Cardiac fibroblast (primary cell): ENCODE data around the gene CDC14A.

Experiments
- DNase-seq, 2 donors: peaks; one replicate each; pipeline versions ENCODE4 v3.0.0 to v3.0.0-alpha.2; 2010; ENCODE audit warnings: low read depth in 2 of 2
- H3K4me3 ChIP-seq, 2 donors: replicated peaks in 1 of 2; 1 replicate in 1 of 2; 2 replicates in 1 of 2; pipeline ENCODE4 v1.5.1; 2011; ENCODE audit warnings: low read depth in 2 of 2, low read length in 2 of 2, mild to moderate bottlenecking in 2 of 2, moderate library complexity in 1 of 2
- TF ChIP-seq, protein P1 (sequence below): IDR thresholded peaks from one replicate; pipeline ENCODE4 v1.5.1; 2011; ENCODE audit warnings: low read depth, mild to moderate bottlenecking, low read length, inconsistent platforms

The CDC14A gene

DNA sequence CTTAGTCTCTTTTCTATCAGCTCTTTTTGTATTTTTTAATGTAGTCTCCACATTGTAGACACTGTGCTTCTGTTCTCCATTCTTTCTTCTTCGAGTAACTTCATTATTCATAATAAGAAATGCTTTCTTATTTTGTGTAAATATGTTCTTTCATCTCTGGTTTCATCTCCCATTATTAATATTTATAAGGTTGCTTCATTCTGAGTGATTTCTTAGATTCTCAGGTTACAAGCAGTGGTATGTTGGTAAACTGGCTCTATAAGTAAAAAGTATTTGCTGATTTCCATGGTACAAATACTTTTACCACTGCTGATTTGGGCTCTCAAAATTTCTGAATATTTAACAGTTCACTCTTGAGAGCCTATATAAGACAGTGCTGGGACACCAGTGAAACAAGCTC is 81.3 kb downstream of the CDC14A start:
- no peak overlapping the region for H3K4me3 ChIP-seq
- TF ChIP-seq, protein P1, sequence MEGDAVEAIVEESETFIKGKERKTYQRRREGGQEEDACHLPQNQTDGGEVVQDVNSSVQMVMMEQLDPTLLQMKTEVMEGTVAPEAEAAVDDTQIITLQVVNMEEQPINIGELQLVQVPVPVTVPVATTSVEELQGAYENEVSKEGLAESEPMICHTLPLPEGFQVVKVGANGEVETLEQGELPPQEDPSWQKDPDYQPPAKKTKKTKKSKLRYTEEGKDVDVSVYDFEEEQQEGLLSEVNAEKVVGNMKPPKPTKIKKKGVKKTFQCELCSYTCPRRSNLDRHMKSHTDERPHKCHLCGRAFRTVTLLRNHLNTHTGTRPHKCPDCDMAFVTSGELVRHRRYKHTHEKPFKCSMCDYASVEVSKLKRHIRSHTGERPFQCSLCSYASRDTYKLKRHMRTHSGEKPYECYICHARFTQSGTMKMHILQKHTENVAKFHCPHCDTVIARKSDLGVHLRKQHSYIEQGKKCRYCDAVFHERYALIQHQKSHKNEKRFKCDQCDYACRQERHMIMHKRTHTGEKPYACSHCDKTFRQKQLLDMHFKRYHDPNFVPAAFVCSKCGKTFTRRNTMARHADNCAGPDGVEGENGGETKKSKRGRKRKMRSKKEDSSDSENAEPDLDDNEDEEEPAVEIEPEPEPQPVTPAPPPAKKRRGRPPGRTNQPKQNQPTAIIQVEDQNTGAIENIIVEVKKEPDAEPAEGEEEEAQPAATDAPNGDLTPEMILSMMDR = no peak
- no peak for DNase-seq

DNA sequence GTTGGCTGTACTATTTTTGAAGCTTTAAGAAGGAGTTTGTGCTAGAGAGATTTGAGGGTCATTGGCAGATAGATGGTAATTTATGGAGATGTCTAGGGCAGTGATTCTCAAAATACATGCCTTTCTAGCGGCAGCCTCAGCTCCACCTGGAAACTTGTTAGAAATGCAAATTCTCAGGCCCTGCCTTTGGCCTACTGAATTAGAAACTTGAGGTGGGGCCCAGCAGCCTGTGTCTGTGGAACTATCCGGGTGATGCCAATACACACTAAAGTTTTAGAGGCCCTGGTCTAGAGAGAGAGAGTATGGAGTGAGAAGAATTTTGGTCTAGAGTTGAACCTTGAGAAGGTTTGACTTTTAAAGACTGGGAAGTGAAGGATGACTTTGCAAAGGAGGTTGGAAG is 82.5 kb downstream of the CDC14A start:
- TF ChIP-seq, protein P1 = no peak
- no peak overlapping the region for H3K4me3 ChIP-seq
- DNase-seq = no peak

DNA sequence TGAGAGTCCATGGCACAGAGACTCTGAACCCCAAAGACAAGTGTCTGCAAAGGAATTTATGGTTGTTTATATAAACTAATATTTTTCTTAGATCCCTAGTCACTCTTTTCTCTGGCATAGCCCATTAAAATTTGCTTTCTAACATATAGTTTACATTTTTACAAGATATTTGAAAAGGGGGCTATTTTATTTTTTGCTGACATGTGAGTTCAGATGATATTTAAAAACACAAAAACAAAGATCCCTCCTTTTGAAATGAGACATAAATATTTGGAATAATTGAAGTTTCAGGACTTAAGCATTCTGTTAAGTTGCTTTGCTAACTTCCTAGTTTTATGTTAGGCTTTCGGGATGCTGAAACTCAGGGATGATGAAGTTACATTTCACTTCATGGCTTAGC is 86.1 kb downstream of the CDC14A start:
- TF ChIP-seq, protein P1 = no peak
- DNase-seq = no peak
- H3K4me3 ChIP-seq = no peak overlapping the region

DNA sequence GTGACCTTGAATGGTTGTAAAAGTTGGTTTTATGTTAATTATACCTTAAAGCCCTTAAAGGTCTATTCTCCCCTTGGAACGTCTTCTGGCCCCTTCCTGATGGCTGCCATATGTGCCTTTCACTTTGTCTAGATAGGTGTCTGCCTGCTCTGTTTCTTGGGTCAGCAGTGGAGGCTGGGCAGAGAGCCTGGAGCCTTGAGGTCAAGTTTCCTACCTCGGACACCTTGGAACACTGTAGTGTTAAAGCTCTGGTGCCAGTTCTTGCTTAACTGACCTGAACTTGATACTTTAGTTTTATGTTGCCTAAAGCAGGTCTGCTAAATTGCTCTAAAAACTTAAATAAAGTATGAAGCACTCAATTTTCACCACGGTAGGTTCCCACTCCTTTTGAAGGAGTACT is 86.5 kb downstream of the CDC14A start:
- H3K4me3 ChIP-seq = no peak overlapping the region
- DNase-seq = no peak
- TF ChIP-seq, protein P1 = no peak

DNA sequence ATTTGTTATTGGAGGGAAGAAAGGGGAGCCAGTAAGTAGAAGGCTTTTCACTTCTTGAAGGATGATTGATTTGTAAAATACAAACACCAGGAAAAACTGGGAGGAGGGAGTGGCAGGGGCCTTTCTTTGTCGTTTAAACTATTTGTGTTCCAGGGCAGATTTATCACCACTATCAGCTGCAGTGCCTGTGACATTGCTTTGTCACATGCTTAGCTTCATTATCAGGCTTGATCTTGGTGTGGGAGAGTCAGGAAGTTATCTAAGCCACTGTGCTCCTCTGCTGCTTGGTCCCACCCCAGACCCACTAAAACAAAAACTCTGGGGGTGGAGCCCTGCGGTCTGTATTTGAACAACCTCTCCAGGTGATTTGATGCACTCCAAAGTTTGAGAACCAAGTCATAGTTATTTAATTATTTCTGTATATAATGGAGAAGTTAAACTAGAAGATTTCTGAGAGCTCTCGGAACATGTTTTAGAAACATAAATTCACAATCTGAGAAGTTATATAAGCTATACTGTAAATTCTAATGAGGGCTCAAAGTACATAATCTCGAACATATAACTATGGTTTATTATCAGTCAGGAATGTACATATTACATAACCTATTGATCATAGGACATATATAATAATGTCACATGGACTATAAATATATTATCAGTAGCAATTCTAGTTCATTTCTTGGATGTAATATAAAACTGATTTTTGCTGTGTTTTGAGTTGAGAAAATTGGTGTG is 87.9 kb downstream of the CDC14A start:
- H3K4me3 ChIP-seq = no peak overlapping the region
- TF ChIP-seq, protein P1 = no peak
- DNase-seq = no peak

DNA sequence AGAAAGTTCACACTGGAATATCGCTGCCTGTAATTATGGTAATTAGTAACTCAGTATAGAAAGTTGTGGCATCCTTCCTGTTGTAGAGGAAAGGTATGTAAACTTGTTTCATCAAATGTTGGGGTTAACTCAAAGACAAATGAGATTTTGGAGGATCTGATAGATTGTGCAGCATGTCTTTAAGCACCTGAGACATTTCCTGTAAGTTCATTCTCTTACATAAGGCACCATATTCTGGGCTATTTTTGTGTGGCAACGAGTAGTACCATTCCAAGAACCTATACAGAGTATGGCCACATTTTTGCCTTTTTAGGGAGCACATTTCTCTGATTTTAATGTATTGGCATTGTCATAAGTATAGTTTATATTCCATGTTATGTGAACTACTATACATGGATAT is 88.8 kb downstream of the CDC14A start:
- DNase-seq = no peak
- no peak overlapping the region for H3K4me3 ChIP-seq
- TF ChIP-seq, protein P1 = no peak

DNA sequence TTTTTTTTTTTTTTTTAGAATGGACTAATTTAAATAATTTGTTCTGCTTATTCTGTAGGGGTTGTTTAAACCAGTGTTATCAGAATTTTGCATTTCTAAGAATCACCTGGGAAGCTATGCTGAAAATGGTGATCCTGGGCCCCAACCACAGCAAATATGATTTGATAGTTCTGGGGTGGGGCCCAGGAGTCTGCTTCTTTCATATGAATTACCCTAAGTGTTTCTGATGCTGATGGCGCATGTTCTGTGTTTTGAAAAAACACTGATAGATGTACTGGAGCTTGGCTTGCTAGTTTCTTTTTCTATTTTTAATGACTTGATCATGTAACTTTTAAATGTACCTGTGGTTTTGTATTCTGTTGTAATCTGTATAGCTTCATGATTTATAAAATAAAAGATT is 89.3 kb downstream of the CDC14A start:
- no peak overlapping the region for H3K4me3 ChIP-seq
- no peak for DNase-seq
- TF ChIP-seq, protein P1 = no peak
